ENCODE data around the gene ATP8A2. TPM values are rescaled to one million over a fixed set of nuclear protein-coding genes. Genes with fewer than 3 reads are reported as not detected.

ATP8A2 gene
- total and polyA plus RNA-seq, 2 of the 8 experiments (the other 6 are each of a cell fraction or from before 2014, with no cell fraction given) = 2.4 to 8.3 TPM

DNA sequence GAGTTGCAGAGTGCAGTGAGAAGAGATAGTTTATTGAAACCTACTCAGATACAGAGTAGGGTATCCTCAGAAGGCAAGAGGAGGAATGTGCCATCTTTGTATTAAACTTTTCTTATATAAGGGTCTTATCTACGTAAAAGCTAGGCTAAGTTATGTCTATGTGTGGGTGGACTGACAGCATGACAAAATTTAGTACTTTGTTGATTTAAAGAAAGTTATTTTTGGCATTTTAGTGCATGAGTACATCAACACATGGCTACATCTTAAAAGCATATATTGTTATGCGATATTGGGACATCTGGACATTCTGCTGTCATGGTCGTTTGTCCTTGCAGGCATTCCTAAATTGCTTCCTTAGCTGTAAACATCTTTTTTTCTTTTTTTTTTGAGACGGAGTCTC, 19.0 kb upstream of the ATP8A2 start:
- CTCF ChIA-PET (ENCODE audit: partially characterized antibody) = interaction anchor here (0.9 kb wide), 1 partner anchor 78 kb away, joined by 3 read pairs; no protein-coding TSS in a partner anchor

More for the DNA sequence above, 19.0 kb upstream of the ATP8A2 start:
- Histone ChIP-seq H4K20me1 (replicated peaks in 1 of 2; ENCODE audit: control insufficient read depth in 1 of 2, insufficient read depth in 2 of 2, low read length in 2 of 2) (no peaks in the 10 kb centered on the region), H3K4me3 (ENCODE audit: extremely low read depth in 1 of 4, insufficient read depth in 2 of 4, low read depth in 3 of 4, low read length in 4 of 4) (no peak overlapping the region), H2AFZ (ENCODE audit: low read length) (0 out of 2 replicates have a peak overlapping the region, but pooled peaks have one; percentile 18), H3K9me3 (ENCODE audit: insufficient read depth in 2 of 2, low read depth in 1 of 2, low read length in 1 of 2) (no peaks in the 10 kb centered on the region), H3K56ac (replicated peaks; ENCODE audit: insufficient read length, low read depth, low read length) (no peak overlapping the region), H4K5ac (ENCODE audit: insufficient read length, low read depth, low read length) (no peak overlapping the region), H3K23me2 (ENCODE audit: low read depth, low read length) (no peaks in the 10 kb centered on the region), H3K79me2 (ENCODE audit: control insufficient read depth in 1 of 2, insufficient read depth in 2 of 2, low read length in 2 of 2) (no peaks in the 10 kb centered on the region), H3K79me1 (ENCODE audit: low read depth, low read length) (no peaks in the 10 kb centered on the region), H3K4me1 (replicated peaks in 1 of 4; ENCODE audit: control insufficient read depth in 3 of 4, insufficient read depth in 4 of 4, low read length in 3 of 4) (no peaks in the 10 kb centered on the region), H4K8ac (ENCODE audit: extremely low read depth, insufficient read depth, low read length) (no peak overlapping the region), H3K4ac (replicated peaks; ENCODE audit: insufficient read length, low read depth, low read length) (no peak overlapping the region), H3K9ac (replicated peaks in 1 of 4; ENCODE audit: extremely low read depth in 1 of 4, low read depth in 3 of 4, low read length in 3 of 4) (no peak overlapping the region), H3K18ac (ENCODE audit: extremely low read depth, low read length) (no peak overlapping the region), H2BK15ac (ENCODE audit: low read length) (no peak overlapping the region), H3K14ac (ENCODE audit: insufficient read length) (no peak overlapping the region), H2AK5ac (ENCODE audit: low read depth, low read length) (no peak overlapping the region), H2BK12ac (ENCODE audit: low read depth, low read length) (0 out of 2 replicates have a peak overlapping the region, but pooled peaks have one; percentile 69), H2BK120ac (replicated peaks; ENCODE audit: low read depth, low read length) (no peak overlapping the region), H3K27ac (ENCODE audit: low read depth, low read length) (no peak overlapping the region), H3K36me3 (ENCODE audit: control insufficient read depth in 2 of 4, insufficient read depth in 4 of 4, low read length in 3 of 4) (no peaks in the 10 kb centered on the region), H2BK5ac (ENCODE audit: low read depth, low read length) (no peak overlapping the region), H2BK20ac (ENCODE audit: low read length) (no peak overlapping the region), H3K23ac (ENCODE audit: insufficient read length) (no peak overlapping the region), H3K27me3 (replicated peaks in 1 of 4; ENCODE audit: control insufficient read depth in 3 of 4, extremely low read depth in 1 of 4, insufficient read depth in 3 of 4, low read length in 3 of 4) (no peaks in the 10 kb centered on the region), H3K4me2 (ENCODE audit: insufficient read depth in 1 of 2, low read depth in 2 of 2, low read length in 2 of 2) (no peak overlapping the region), H4K91ac (replicated peaks; ENCODE audit: insufficient read length, low read length) (no peak overlapping the region)
- FAIRE-seq (no peak), DNase-seq (ENCODE audit: low read depth in 1 of 2, low spot score in 2 of 2) (no peak)
- POLR2A ChIA-PET (ENCODE audit: partially characterized antibody) = no interaction called here
- 86% methylated on average over 4 of the region's 4 CpGs; no CpG with 5 or more reads in 1 of the 2 experiments for WGBS, 2 experiments (ENCODE audit: extremely low coverage in 1 of 2, insufficient coverage in 1 of 2, insufficient read length in 1 of 2, insufficient replicate concordance in 2 of 2, low coverage in 1 of 2, low lambda C conversion rate in 2 of 2, missing lambda C conversion rate in 1 of 2)
- no peak for TF ChIP-seq CEBPB (IDR thresholded peaks at IDR 0.05; ENCODE audit: low read depth, low read length)
- TF ChIP-seq CHD2 (IDR thresholded peaks at IDR 0.05; ENCODE audit: low read length) = no peak
- no peak for TF ChIP-seq SUZ12 (IDR thresholded peaks at IDR 0.05; ENCODE audit: low read length)
- TF ChIP-seq NRF1 (IDR thresholded peaks at IDR 0.05; ENCODE audit: low read depth, low read length) = no peak
- TF ChIP-seq, protein P1, sequence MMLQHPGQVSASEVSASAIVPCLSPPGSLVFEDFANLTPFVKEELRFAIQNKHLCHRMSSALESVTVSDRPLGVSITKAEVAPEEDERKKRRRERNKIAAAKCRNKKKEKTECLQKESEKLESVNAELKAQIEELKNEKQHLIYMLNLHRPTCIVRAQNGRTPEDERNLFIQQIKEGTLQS (IDR thresholded peaks at IDR 0.05; ENCODE audit: insufficient read depth, low read depth, low read length) = no peak
- no peak for TF ChIP-seq GABPA (IDR thresholded peaks at IDR 0.05; ENCODE audit: borderline replicate concordance, insufficient read depth, low read length)
- TF ChIP-seq BCL11A (IDR thresholded peaks at IDR 0.05; ENCODE audit: low read depth in 2 of 2, low read length in 2 of 2) = no peak
- no peak for TF ChIP-seq NANOG (IDR thresholded peaks at IDR 0.05; ENCODE audit: insufficient read depth, low read depth, low read length, poor library complexity, severe bottlenecking)
- TF ChIP-seq JUN (IDR thresholded peaks at IDR 0.05; ENCODE audit: low read depth, low read length) = no peak

Measured in H1 (cell line).